Stimulated activated CD4-positive, alpha-beta T cell treated with anti-CD3 and anti-CD28 coated beads, Interleukin-4, amount 100 ng/mL, for 4 hours (primary cell): ENCODE measurements around the gene METTL1.
A peak's percentile ranks its signal among the peaks of the same experiment; 100 is the strongest.
"Not testable (repeated sequence)": the region's sequence is repeated elsewhere in the genome, so short reads cannot be mapped to it uniquely, and the experiment has no call there.

ENCODE experiments used
- DNase-seq, 2 experiments: peaks; one replicate each; pipeline ENCODE4 v3.0.0-alpha.2; 2020

METTL1 gene

GRCh38 chr12:57771873-57772428, at the start of gene METTL1:
Gene METTL1, minus strand, starts transcription at chr12:57772105. Its CDS starts 22 bp downstream, at chr12:57772083.
- peak; percentile 89 to 95 for DNase-seq

GRCh38 chr12:57821015-57821414, 49.1 kb upstream of the METTL1 start:
- not testable (repeated sequence) for DNase-seq

GRCh38 chr12:57820119-57820518, 48.2 kb upstream of the METTL1 start:
- not testable (repeated sequence) for DNase-seq

- DNase-seq, result not testable (repeated sequence)
Observed at GRCh38 chr12:57817990-57818331, 46.1 kb upstream of the METTL1 start.

- DNase-seq, result no peak
Observed at GRCh38 chr12:57817261-57817989, 45.5 kb upstream of the METTL1 start.

GRCh38 chr12:57816855-57817151, 44.9 kb upstream of the METTL1 start:
- no peak for DNase-seq

GRCh38 chr12:57816001-57816854, 44.3 kb upstream of the METTL1 start:
- DNase-seq, result no peak

- DNase-seq, result peak in 1 of 2 experiments; percentile 38
Observed at GRCh38 chr12:57815177-57816000, 43.5 kb upstream of the METTL1 start.

GRCh38 chr12:57813971-57814772, 42.3 kb upstream of the METTL1 start:
- DNase-seq, result no peak

- no peak for DNase-seq
Observed at GRCh38 chr12:57813111-57813970, 41.4 kb upstream of the METTL1 start.

- no peak for DNase-seq
Observed at GRCh38 chr12:57811028-57811755, 39.3 kb upstream of the METTL1 start.

GRCh38 chr12:57810450-57810849, 38.5 kb upstream of the METTL1 start:
- DNase-seq, result no peak

GRCh38 chr12:57809425-57809824, 37.5 kb upstream of the METTL1 start:
- no peak for DNase-seq

GRCh38 chr12:57808351-57808750, 36.4 kb upstream of the METTL1 start:
- no peak for DNase-seq

- DNase-seq, result no peak
Observed at GRCh38 chr12:57807285-57807684, 35.4 kb upstream of the METTL1 start.

- no peak for DNase-seq
Observed at GRCh38 chr12:57806677-57807076, 34.8 kb upstream of the METTL1 start.

- DNase-seq, result peak in 1 of 2 experiments; percentile 16
Observed at GRCh38 chr12:57803319-57803893, 31.5 kb upstream of the METTL1 start.

- DNase-seq, result no peak
Observed at GRCh38 chr12:57802607-57803006, 30.7 kb upstream of the METTL1 start.

- no peak for DNase-seq
Observed at GRCh38 chr12:57800965-57801364, 29.1 kb upstream of the METTL1 start.

- no peak for DNase-seq
Observed at GRCh38 chr12:57797933-57798332, 26.0 kb upstream of the METTL1 start.
